Smooth muscle cell (in vitro differentiated cells): ENCODE results near the gene NFIB. TPM values are rescaled to one million over a fixed set of nuclear protein-coding genes. Genes with fewer than 3 reads are reported as not detected.

Experiments used
- DNase-seq: peaks from one replicate; lab custom pipeline; 2025; ENCODE audit not compliant: unreplicated experiment; lab: John Stamatoyannopoulos, UW
- H2AFZ ChIP-seq: fragments of 200-600 bp; sonication (generic); 2 replicates; pipeline ENCODE4 v1.6.0; 2016; ENCODE audit warnings: antibody characterized with exemption, low read depth, mild to moderate bottlenecking
- H3F3A ChIP-seq: fragments of 200-600 bp; sonication (generic); 2 replicates; pipeline ENCODE4 v1.6.0; 2017; ENCODE audit warnings: antibody characterized with exemption, low read depth
- H3K27ac ChIP-seq: fragments of 200-600 bp; sonication (generic); 2 replicates; pipeline ENCODE4 v1.5.1; 2016; ENCODE audit warnings: low read depth, mild to moderate bottlenecking
- H3K27me3 ChIP-seq: fragments of 200-600 bp; sonication (generic); 2 replicates; pipeline ENCODE4 v1.6.1; 2016; ENCODE audit warnings: low read depth, mild to moderate bottlenecking
- H3K36me3 ChIP-seq: fragments of 200-600 bp; sonication (generic); 2 replicates; pipeline ENCODE4 v1.5.1; 2016; ENCODE audit warnings: low read depth
- H3K4me1 ChIP-seq: fragments of 200-600 bp; sonication (generic); 2 replicates; pipeline ENCODE4 v1.5.1; 2016; ENCODE audit warnings: low read depth
- H3K4me2 ChIP-seq: fragments of 200-600 bp; sonication (generic); 2 replicates; pipeline ENCODE4 v1.6.0; 2016; ENCODE audit warnings: mild to moderate bottlenecking
- H3K4me3 ChIP-seq: fragments of 200-600 bp; sonication (generic); 2 replicates; pipeline ENCODE4 v1.5.1; 2016; ENCODE audit warnings: mild to moderate bottlenecking
- H3K79me2 ChIP-seq: fragments of 200-600 bp; sonication (generic); 2 replicates; pipeline ENCODE4 v1.6.0; 2016; ENCODE audit warnings: low read depth, mild to moderate bottlenecking
- H3K9ac ChIP-seq: fragments of 200-600 bp; sonication (generic); 2 replicates; pipeline ENCODE4 v1.6.0; 2016; ENCODE audit warnings: low read depth
- H3K9me3 ChIP-seq: fragments of 200-600 bp; sonication (generic); replicated peaks from 2 replicates; pipeline ENCODE4 v1.5.1; 2016; ENCODE audit warnings: low read depth
- H4K20me1 ChIP-seq: fragments of 200-600 bp; sonication (generic); 2 replicates; pipeline ENCODE4 v1.6.0; 2016; ENCODE audit warnings: low read depth
- CTCF ChIP-seq: fragments of 200-600 bp; sonication (generic); IDR thresholded peaks from 2 replicates; pipeline ENCODE4 v1.5.1; 2017; ENCODE audit warnings: borderline replicate concordance, mild to moderate bottlenecking, antibody characterized with exemption; ENCODE audit not compliant: insufficient read depth, poor library complexity, severe bottlenecking
- WGBS: methylation state at CpG from one replicate; pipeline ENCODE4 v1.1.7; 2016; ENCODE audit warnings: low lambda C conversion rate; 5-methylcytosine and 5-hydroxymethylcytosine counted together
- polyA plus RNA-seq: library from polyadenylated mRNA; unstranded; fragments of >200 nt; fragmentation: Nextera tagmentation; extraction: Ambion mirVana; gene quantifications from 2 replicates; pipeline ENCODE4 v1.2.1, GENCODE V29; 2016
- total RNA-seq: library from RNA; depleted of rRNA; stranded (reverse); fragments of >200 nt; gene quantifications from 2 replicates; pipeline ENCODE4 v1.2.3, GENCODE V29; 2014

NFIB gene
- total and polyA plus RNA-seq, 2 experiments from 2014 or later, result 0.93 to 1.7 TPM

GRCh38 chr9:14352503-14352902 is 38.6 kb upstream of the NFIB start:
- Histone ChIP-seq H3K36me3 (no peaks in the 10 kb centered on the region), H3K79me2 (no peaks in the 10 kb centered on the region), H3F3A (no peaks in the 10 kb centered on the region), H3K4me3 (no peak overlapping the region), H3K27me3 (peaks cover 60% of the 10 kb centered on the region), H3K4me1 (peaks cover 25% of the 10 kb centered on the region), H3K27ac (no peak overlapping the region), H3K4me2 (no peak overlapping the region), H3K9ac (no peak overlapping the region), H3K9me3 (no peaks in the 10 kb centered on the region), H2AFZ (no peak overlapping the region), H4K20me1 (no peaks in the 10 kb centered on the region)
- TF ChIP-seq CTCF, result no peak
- WGBS, result 39% methylated on average over 4 of the region's 4 CpGs
- DNase-seq, result no peak

GRCh38 chr9:14351221-14351836 is 37.4 kb upstream of the NFIB start:
- no peaks in the 10 kb centered on the region for H3F3A ChIP-seq
- no peaks in the 10 kb centered on the region for H3K9me3 ChIP-seq
- peaks cover 72% of the 10 kb centered on the region for H3K27me3 ChIP-seq
- DNase-seq, result no peak
- H3K36me3 ChIP-seq, result no peaks in the 10 kb centered on the region
- no peak overlapping the region for H3K9ac ChIP-seq
- H3K27ac ChIP-seq, result no peak overlapping the region
- 80% methylated on average over 5 of the region's 5 CpGs for WGBS
- H3K79me2 ChIP-seq, result no peaks in the 10 kb centered on the region
- no peak overlapping the region for H2AFZ ChIP-seq
- H3K4me3 ChIP-seq, result no peak overlapping the region
- peaks cover 37% of the 10 kb centered on the region for H3K4me1 ChIP-seq
- H4K20me1 ChIP-seq, result no peaks in the 10 kb centered on the region
- no peak for TF ChIP-seq CTCF
- H3K4me2 ChIP-seq, result no peak overlapping the region

- no peak overlapping the region for H3K27ac ChIP-seq
- 45% methylated on average over 11 of the region's 11 CpGs for WGBS
These were observed 36.8 kb upstream of the NFIB start for GRCh38 chr9:14350754-14351153.

More at GRCh38 chr9:14350754-14351153, 36.8 kb upstream of the NFIB start:
- no peak for DNase-seq
- Histone ChIP-seq H3K4me2 (no peak overlapping the region), H3F3A (no peaks in the 10 kb centered on the region), H3K36me3 (no peaks in the 10 kb centered on the region), H3K4me1 (peaks cover 43% of the 10 kb centered on the region), H2AFZ (no peak overlapping the region), H4K20me1 (no peaks in the 10 kb centered on the region), H3K9me3 (no peaks in the 10 kb centered on the region), H3K27me3 (peaks cover 78% of the 10 kb centered on the region), H3K79me2 (no peaks in the 10 kb centered on the region), H3K4me3 (no peak overlapping the region), H3K9ac (no peak overlapping the region)
- TF ChIP-seq CTCF, result no peak
